HS-27A (cell line): ENCODE measurements around the gene NEURL1B.
A peak's percentile ranks its signal among the peaks of the same experiment; 100 is the strongest.
"Not testable (repeated sequence)": the region's sequence is repeated elsewhere in the genome, so short reads cannot be mapped to it uniquely, and the experiment has no call there.

Source experiments
- DNase-seq: peaks from one replicate; pipeline ENCODE4 v3.0.0-alpha.2; 2012; ENCODE audit warnings: low read depth, missing footprints

Gene NEURL1B

DNA sequence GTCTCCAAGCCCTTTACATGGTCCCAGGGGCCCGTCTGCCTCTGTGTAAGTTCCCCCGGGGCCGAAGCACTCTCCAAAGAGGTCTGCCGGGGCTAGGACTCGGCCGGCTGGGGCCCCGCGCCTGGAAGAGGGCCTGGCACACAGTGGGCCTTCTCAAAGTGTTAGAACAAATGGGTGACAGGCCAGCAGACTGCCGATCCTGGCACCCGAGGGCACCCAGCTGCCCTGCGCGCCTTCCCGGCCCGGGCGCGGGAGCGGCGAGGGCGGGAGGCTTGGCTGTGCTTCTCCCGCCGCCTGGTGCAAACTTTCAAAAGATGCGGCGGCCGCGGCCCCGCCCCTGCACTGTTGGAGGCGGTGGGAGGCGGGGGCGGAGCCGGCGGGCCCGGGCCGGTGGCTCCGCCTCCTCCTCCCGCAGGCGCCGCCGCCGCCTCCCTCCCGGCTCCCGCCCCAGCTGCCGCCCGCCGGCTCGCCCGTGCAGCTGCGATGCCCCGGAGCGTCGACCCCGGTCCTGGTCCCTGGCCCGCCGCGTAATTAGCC, at the start of gene NEURL1B:
Gene NEURL1B, plus strand, starts transcription at position 442 of the 537 bp plus-strand sequence. CDS start 144 bp downstream, outside the sequence.
- peak; percentile 5 for DNase-seq

DNA sequence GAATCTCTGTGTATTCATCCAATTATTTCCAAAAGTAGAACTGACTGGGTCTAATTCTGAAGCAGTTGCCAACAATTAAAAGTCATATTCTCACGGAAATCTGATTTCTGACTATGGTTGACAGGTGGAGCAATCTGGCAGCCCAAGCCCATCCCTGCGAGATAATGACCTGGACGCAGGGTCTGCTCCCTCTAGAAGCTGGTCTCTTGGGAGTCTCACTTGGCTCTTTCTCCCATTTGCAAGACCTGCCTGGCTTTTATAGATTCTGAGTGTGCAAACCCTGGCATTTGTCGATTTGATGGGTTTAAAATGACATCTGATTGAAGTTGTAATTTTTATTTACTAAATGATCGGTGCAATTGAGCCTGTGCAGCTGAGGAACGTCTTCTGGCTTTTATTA, 49.4 kb upstream of the NEURL1B start:
- DNase-seq = no peak

DNA sequence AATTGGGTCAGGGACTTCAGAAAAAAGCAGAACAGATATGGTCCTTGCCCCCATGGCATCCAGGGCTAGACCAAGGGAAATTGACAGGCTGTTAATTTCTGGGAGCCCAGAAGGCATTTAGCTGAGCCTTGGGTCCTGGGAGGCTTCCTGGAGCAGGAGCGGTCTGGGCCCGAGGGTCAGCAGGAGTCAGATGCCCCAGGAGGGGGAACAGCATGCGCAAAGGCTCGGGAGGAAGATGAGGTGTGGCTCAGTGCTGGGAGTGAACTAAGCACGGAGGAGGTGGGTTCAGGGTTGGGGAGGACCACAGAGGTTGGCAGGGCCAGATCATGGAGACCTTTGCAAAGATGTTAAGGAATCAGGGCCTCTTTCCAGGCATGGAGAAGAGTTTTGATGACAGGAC, 48.2 kb upstream of the NEURL1B start:
- DNase-seq = no peak

GRCh38 chr5:172593306-172593705, 47.8 kb upstream of the NEURL1B start:
- no peak for DNase-seq

DNA sequence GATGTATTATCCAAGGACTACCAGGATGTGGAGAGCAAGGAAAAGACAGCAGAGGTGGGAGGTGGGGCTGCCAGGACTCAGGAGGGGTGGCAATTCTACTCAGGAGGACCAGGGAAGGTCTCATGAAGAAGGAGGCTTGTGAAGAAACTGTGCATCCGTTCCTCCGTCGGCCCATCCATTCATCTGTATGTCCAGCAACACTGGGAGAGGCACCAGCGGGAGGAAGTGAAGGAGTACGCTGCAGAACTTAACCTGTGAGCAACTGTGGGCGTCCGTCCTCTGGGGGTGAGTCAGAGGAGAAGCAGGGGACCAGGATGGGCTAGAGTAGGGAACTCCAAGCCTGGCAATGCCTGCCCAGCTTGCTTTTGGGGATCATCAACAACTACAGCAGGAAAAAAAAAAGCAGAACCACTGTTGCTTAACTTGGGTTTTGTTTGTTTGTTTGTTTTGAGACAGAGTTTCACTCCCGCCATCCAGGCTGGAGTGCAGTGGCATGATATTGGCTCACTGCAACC, 47.3 kb upstream of the NEURL1B start:
- DNase-seq = no peak

- DNase-seq = no peak
Measured at GRCh38 chr5:172594431-172594830, 46.6 kb upstream of the NEURL1B start.

GRCh38 chr5:172594867-172595466, 46.1 kb upstream of the NEURL1B start:
- no peak for DNase-seq

DNA sequence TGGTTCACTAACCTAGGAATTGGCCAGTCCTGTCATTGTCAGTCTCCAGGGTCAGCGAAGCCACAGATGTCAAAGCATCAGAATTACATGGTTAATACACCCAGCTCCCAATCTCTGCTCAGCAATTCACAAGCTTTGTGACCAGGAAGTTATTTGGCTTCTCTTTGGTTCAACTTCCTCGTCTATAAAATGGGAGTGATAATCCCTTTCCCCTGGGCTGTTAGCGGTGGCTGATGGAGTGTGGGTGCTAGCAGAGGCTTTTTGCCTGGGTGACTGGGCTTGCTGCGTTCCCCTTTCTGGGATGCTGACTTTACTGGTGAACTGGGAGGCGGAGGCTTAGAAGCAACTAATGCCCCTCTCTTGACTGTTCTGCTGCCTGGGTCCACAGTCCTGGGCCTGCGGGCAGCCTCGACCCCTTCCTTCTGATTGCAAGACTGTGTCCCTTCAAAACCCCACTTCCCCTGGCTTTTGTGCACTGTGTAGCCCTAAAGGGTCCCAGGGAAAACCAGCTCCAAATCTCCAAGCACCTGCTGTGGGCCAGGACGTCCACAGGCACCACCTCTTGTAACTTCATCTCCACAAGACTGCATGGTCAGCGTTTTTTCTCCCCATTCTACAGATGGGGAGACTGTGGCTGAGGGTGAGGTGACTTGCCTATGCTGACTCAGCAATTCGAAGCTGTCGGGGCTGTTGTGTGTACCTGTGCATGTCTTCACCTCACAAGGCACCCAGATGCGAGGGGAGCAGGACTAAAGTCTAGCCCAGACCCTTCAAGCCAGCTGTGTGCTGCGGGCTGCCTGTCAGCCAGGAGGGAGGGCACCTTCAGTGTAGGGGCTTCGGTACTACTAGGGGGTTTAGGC, 45.2 kb upstream of the NEURL1B start:
- DNase-seq = no peak

DNA sequence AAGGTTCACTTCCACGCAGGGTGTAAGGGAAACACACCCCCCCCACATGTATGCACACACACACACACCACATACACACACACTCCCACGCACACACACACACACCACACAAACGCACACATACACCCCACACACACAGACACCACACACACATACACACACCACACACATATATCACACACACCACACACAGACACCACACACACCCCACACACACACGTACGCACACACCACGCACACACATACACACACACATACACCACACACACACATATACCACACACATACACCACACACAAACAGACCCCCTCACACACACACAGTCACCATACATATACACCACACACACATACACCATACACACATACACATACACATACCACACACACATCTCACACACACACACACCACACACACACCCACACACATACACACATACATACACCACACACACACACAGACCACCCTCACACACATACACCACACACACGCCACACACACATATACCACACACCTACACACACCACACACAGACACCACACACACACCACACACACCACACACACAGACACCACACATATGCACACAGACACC, 44.3 kb upstream of the NEURL1B start:
- no peak for DNase-seq

GRCh38 chr5:172597755-172598155, 43.3 kb upstream of the NEURL1B start:
- DNase-seq = no peak

DNA sequence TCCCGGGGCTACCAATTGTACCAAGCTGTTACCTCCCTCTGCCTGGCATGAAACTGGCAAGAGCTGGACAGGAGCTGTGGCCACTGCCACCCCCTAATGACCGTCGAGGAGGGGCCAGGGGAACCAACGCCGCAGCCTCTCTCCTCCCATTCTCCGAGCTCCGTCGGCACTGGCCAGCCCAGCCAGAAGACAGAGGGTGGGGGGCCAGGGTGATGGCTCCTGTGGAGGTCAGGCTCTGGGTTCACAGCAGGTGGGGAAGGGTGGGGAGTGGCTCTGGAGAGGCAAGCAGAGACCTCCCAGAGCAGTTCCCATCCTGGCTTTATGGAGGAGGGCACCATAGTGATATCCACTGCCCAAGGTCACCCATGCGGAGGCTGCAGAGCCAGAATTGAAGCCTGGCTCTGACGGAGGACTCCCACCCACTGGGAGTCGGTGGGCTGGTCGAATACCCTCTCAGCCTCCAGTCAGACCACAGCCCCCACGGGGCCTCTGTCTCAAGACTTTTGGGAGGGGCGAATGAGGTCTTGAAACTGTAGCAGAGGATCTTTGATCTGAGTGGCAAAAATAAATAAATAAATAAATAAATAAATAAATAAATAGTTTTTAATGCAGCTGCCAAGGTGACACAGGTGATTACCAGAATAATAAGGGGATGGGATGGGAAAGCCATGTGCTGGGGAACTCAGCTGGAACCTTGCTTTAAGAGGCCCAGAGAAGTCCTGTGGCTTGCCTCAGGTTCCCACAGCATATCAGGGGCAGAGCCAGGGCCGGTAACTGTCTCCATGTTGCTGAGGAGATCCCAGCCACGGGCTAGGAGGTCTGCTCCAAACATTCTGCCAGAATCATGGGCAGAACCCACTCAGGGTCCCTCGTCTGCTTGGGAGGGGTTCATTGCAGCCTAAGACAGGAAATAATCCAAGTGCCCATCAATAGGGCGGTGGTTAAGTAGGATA, 42.5 kb upstream of the NEURL1B start:
- no peak for DNase-seq

GRCh38 chr5:172599204-172599567, 41.9 kb upstream of the NEURL1B start:
- no peak for DNase-seq

- DNase-seq = no peak
Measured at GRCh38 chr5:172600571-172600970, 40.5 kb upstream of the NEURL1B start.

GRCh38 chr5:172601576-172601975, 39.5 kb upstream of the NEURL1B start:
- DNase-seq = not testable (repeated sequence)

DNA sequence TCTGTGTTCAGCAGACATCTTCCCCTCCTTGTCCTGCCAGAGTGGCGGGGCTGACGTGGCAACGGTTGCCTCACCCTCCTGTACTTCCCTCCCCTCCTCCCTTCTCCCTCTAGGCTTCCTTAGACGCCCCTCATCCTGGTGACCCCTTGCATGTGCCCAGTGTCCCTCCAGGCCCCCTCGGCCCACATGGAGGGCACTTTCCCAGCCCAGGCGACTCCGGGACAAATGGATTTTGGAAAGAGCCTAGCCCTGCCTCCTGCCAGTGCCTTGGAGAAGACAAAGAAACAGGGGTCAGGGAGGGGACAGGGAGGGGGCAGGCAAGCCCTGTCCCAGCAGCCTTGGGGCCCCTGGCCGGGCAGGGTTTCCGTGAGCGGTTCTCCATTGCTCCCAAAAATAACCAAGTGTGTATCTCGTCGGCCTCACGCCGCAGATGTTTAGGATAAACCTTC, 38.3 kb upstream of the NEURL1B start:
- no peak for DNase-seq

DNA sequence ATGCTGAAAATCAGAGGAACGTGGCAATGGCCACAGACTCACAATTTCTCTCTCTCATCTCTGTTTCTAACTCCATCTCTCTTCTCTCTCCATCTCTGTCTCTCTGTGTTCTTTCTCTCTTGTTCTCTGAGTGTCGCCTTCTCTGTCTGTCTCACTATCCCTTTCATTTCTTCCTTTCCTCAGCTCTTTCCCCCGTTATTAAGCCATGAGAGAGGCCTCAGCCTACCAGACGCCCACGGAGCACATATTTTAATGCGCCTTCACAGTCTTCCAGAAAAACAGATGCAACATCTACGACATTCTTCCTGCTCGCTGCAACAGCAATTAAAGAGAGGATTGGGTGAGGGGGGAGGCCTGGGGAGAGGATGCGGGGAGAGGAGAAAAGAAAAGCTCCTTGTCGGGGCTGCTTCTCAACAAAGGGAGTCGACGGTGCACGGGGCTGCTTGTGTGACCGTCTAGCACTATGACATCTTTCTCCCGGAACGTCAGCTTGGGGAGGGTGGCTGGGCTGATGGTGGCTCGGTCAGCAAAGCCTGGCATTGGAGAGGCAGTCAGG, 37.7 kb upstream of the NEURL1B start:
- DNase-seq = no peak

- no peak for DNase-seq
Measured at GRCh38 chr5:172605466-172605865, 35.6 kb upstream of the NEURL1B start.

DNA sequence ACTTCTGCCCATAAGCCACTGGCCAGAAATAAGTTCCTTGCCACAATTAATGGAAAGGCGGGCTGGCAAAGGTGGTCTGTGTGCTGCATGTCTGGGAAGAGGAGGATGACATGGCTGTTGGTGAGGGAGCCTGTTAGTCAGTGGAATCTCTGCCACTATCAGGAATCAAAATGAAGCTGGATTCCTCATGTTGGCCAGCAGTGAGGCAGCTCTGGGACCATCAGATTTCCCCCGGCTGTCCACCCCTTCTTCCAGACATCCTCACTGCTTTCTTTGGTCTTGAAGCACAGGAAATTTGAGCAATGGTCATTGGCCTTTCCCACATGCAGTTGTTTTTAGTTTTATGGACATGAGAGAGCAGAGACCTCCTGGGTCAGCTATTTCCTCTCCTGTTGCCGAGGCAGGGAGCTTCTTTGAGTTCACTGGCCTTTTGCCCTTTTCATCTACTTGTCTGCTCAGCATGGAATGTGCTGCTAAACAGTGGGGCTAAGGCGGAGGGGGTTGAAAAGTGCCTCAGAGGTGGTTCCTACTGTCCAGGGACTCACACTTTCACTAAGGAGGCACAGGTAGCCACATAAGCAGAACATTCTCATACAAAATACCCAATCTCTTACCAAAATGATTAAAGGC, 34.8 kb upstream of the NEURL1B start:
- DNase-seq = no peak

GRCh38 chr5:172607213-172607793, 33.8 kb upstream of the NEURL1B start:
- DNase-seq = no peak

DNA sequence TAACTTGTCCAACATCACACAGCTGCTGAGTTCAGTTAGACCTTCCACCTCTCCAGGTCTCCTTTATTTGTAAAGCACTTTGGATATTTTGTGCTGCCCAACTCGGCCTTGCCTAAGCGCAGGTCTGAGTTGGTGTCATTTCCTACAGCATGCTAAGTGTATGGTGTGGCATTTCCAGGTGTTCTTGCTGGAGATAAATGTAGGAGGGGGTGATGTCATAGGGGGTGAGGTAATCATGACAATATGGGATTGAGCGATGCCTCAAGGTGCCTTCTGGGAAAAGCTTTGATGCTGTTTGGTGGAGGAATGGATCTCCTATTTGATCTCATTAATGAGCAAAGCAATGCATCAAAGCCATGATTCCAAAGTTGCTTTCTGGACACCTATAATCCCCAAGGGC, 32.3 kb upstream of the NEURL1B start:
- no peak for DNase-seq
